GM12865 (cell line): ENCODE measurements around the gene PLEKHG7.
"Not testable (repeated sequence)": the region's sequence is repeated elsewhere in the genome, so short reads cannot be mapped to it uniquely, and the experiment has no call there.

Source experiments
- DNase-seq: peaks from one replicate; pipeline ENCODE4 v3.0.0; 2010; ENCODE audit warnings: low read depth
- H3K4me3 ChIP-seq: 2 replicates; pipeline ENCODE4 v1.5.1; 2011; ENCODE audit warnings: mild to moderate bottlenecking, low read depth, low read length, control low read depth
- CTCF ChIP-seq: IDR thresholded peaks from 2 replicates; pipeline ENCODE4 v1.5.1; 2011; ENCODE audit warnings: low read length, control low read depth, low read depth, inconsistent platforms; ENCODE audit not compliant: insufficient read depth; ENCODE audit errors: missing control alignments

Gene PLEKHG7

GRCh38 chr12:92665496-92665895 lies 37.3 kb upstream of the PLEKHG7 start:
- H3K4me3 ChIP-seq = no peak overlapping the region
- no peak for TF ChIP-seq CTCF
- DNase-seq = no peak

- no peak overlapping the region for H3K4me3 ChIP-seq
- no peak for DNase-seq
- TF ChIP-seq CTCF = no peak
Observed at GRCh38 chr12:92668739-92669138, 34.0 kb upstream of the PLEKHG7 start.

GRCh38 chr12:92671524-92671923 lies 31.3 kb upstream of the PLEKHG7 start:
- H3K4me3 ChIP-seq, DNase-seq: not testable (repeated sequence)

- peak; percentile 10 for DNase-seq
- no peak overlapping the region for H3K4me3 ChIP-seq
- TF ChIP-seq CTCF = no peak
Observed at GRCh38 chr12:92673756-92674155, 29.0 kb upstream of the PLEKHG7 start.

- no peak for TF ChIP-seq CTCF
- no peak overlapping the region for H3K4me3 ChIP-seq
- no peak for DNase-seq
Observed at GRCh38 chr12:92674500-92674899, 28.3 kb upstream of the PLEKHG7 start.

GRCh38 chr12:92675092-92675865 lies 27.5 kb upstream of the PLEKHG7 start:
- no peak for TF ChIP-seq CTCF

GRCh38 chr12:92676710-92677109 lies 26.1 kb upstream of the PLEKHG7 start:
- TF ChIP-seq CTCF = no peak
- no peak for DNase-seq
- H3K4me3 ChIP-seq = no peak overlapping the region

More at GRCh38 chr12:92675092-92675865, 27.5 kb upstream of the PLEKHG7 start:
- H3K4me3 ChIP-seq = no peak overlapping the region
- DNase-seq = peak; percentile 2
